Osteocyte (in vitro differentiated cells): Measurements from ENCODE around the gene PBX2. TPM values are rescaled to one million over a fixed set of nuclear protein-coding genes. Genes with fewer than 3 reads are reported as not detected.
"Not testable (repeated sequence)": the region's sequence is repeated elsewhere in the genome, so short reads cannot be mapped to it uniquely, and the experiment has no call there.

Experiments
- DNase-seq: peaks from one replicate; pipeline ENCODE4 v3.0.0; 2021; ENCODE audit warnings: mixed read lengths; ENCODE audit not compliant: unreplicated experiment; ENCODE audit errors: extremely low spot score
- H3K27ac Mint-ChIP-seq: one replicate; pipeline ENCODE4 v1.8.0; 2021; ENCODE audit warnings: mild to moderate bottlenecking, mixed read lengths; ENCODE audit not compliant: unreplicated experiment
- H3K27me3 Mint-ChIP-seq: one replicate; pipeline ENCODE4 v1.8.0; 2021; ENCODE audit warnings: mixed read lengths; ENCODE audit not compliant: unreplicated experiment
- H3K36me3 Mint-ChIP-seq: one replicate; pipeline ENCODE4 v1.8.0; 2021; ENCODE audit warnings: mixed read lengths; ENCODE audit not compliant: unreplicated experiment
- H3K4me1 Mint-ChIP-seq: one replicate; pipeline ENCODE4 v1.8.0; 2021; ENCODE audit warnings: mixed read lengths; ENCODE audit not compliant: unreplicated experiment
- H3K4me3 Mint-ChIP-seq: one replicate; pipeline ENCODE4 v1.8.0; 2021; ENCODE audit warnings: mild to moderate bottlenecking, moderate library complexity, mixed read lengths; ENCODE audit not compliant: unreplicated experiment
- H3K9me3 Mint-ChIP-seq: one replicate; pipeline ENCODE4 v1.8.0; 2021; ENCODE audit warnings: mixed read lengths; ENCODE audit not compliant: unreplicated experiment
- total RNA-seq: library from RNA; stranded (reverse); gene quantifications from 2 replicates; pipeline ENCODE4 v1.2.1, GENCODE V29; 2021
- TF ChIP-seq, protein P1 (sequence below): fragments of 200-600 bp; sonication (generic); IDR thresholded peaks from 2 replicates; pipeline ENCODE4 v1.5.0; 2021; ENCODE audit warnings: antibody characterized with exemption, mild to moderate bottlenecking, moderate library complexity

The PBX2 gene
- total RNA-seq, 1 donor from 2014 or later: 77.1 TPM

DNA sequence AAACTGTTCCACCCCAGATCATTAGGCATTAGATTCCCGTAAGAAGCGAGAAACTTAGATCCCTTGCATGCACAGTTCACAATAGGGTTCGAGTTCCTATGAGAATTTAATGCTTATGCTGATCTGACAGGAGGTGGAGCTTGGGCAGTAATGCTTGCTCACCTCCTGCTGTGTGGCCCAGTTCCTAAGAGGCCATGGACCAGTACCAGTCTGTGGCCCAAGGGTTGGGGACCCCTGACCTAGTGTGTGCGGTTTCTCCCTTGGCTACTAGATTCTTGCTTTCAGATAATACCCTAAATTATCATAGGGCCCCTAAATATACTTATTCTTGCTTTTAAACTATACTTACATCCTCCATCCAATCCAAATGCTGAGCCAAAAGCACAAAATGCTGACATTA, 4.4 kb upstream of the PBX2 start:
- Mint-ChIP-seq H3K4me1 (peaks cover 43% of the 10 kb centered on the region), H3K27me3 (no peaks in the 10 kb centered on the region), H3K27ac (peak overlapping the region; percentile 98), H3K4me3 (no peak overlapping the region), H3K36me3 (no peaks in the 10 kb centered on the region), H3K9me3 (no peaks in the 10 kb centered on the region)
- DNase-seq: no peak
- TF ChIP-seq, protein P1, sequence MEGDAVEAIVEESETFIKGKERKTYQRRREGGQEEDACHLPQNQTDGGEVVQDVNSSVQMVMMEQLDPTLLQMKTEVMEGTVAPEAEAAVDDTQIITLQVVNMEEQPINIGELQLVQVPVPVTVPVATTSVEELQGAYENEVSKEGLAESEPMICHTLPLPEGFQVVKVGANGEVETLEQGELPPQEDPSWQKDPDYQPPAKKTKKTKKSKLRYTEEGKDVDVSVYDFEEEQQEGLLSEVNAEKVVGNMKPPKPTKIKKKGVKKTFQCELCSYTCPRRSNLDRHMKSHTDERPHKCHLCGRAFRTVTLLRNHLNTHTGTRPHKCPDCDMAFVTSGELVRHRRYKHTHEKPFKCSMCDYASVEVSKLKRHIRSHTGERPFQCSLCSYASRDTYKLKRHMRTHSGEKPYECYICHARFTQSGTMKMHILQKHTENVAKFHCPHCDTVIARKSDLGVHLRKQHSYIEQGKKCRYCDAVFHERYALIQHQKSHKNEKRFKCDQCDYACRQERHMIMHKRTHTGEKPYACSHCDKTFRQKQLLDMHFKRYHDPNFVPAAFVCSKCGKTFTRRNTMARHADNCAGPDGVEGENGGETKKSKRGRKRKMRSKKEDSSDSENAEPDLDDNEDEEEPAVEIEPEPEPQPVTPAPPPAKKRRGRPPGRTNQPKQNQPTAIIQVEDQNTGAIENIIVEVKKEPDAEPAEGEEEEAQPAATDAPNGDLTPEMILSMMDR: no peak

DNA sequence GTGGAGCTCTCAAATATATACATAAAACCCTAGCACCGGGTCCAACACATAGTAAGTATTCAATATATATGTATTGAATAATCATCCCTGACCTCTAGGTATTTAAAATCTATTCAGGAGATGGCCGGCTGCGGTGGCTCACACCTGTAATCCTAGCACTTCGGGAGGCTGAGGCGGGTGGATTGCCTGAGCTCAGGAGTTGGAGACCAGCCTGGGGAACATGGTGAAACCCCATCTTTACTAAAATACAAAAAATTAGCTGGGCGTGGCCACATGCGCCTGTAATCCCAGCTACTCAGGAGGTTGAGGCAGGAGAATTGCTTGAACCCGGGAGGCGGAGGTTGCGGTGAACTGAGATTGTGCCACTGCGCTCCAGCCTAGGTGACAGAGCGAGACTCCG, 3.1 kb upstream of the PBX2 start:
- not testable (repeated sequence) for H3K27me3 Mint-ChIP-seq, H3K9me3 Mint-ChIP-seq, DNase-seq, H3K36me3 Mint-ChIP-seq, H3K4me3 Mint-ChIP-seq
- Mint-ChIP-seq H3K4me1 (peaks cover 56% of the 10 kb centered on the region), H3K27ac (peak overlapping the region; percentile 90)

DNA sequence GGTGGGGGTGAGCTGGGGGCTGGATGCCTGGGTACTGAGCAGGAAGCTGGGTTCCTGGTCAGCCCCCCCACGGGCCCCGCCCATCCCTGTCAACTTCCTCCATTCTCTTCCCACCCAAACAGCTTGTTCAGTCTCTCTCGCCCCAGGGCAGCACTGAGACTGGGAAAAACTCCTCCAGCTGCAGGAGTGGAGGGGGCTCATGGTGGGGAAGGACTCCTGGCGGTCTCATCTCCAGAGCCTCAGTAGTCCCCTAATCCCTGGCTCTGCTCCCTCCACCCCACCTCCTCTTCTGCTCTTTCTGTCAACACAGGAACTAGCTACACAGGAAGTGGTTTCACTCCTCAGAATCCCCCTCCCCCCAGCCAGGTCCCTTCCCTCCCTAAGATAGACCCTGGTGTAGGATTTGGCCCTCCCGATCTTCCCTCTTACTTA, 2.6 kb upstream of the PBX2 start, which contains the start of gene GPSM3:
Gene GPSM3 (minus strand): TSS at position 36 of the 432 bp plus-strand sequence. CDS start 130 bp downstream, outside the sequence.
- peak within 1 kb of the TSS; percentile 36 for H3K4me3 Mint-ChIP-seq
- DNase-seq: no peak
- TF ChIP-seq, protein P1: no peak
- H3K9me3 Mint-ChIP-seq: no peaks in the 10 kb centered on the region
- no peaks in the 10 kb centered on the region for H3K27me3 Mint-ChIP-seq
- peaks cover 58% of the 10 kb centered on the region for H3K4me1 Mint-ChIP-seq
- peak within 1 kb of the TSS; percentile 90 for H3K27ac Mint-ChIP-seq
- peaks cover 3% of the 10 kb centered on the region for H3K36me3 Mint-ChIP-seq

DNA sequence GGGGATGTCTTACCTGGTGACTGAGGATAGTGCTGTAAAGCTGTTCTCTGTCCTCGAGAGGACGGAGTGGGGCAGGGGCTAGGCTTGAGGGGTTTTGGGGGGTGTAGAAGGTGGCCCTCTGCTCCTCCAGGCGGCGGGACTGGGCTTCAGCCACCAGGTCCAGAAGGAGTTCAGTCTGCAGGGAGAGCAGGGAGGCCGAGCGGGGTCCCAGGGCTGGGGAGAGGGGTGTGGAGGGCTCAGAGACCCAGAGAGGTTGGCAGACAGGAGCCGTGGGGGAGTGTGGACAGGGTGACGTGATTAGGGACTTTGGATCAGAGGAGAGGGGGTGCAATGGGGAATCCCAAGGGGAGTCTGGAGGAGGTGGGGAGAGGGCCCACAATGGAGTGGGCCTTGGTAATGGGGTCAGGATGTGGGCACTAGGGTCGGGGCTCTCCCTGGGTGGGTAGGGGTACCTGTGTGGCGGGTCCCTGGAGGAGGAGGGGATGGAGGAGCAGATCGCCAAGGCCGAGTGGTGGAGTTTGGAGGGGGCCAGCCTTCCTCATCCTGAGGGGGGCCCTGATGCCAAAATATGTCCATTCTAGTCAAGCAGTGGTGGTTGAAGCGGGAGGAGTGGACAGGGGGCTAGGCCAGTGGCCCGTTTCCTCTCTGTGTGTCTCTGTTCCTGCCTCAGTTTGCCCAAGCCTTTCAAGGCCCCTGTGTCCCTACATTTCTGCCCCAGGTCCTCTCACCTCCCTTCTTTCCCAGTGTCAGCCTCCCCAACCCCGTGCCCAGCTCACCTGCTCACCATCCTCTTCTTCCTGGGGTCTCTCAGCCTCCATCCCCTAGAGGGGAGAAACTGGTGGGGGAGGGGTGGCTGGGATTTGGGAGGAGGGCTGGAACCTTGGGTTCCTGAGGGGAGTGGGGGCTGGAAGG, 1.9 kb upstream of the PBX2 start:
- peak overlapping the region; percentile 36 for H3K4me3 Mint-ChIP-seq
- no peak for DNase-seq
- TF ChIP-seq, protein P1: no peak
- H3K4me1 Mint-ChIP-seq: peaks cover 58% of the 10 kb centered on the region
- no peaks in the 10 kb centered on the region for H3K27me3 Mint-ChIP-seq
- H3K36me3 Mint-ChIP-seq: peaks cover 8% of the 10 kb centered on the region
- peak overlapping the region; percentile 90 for H3K27ac Mint-ChIP-seq
- no peaks in the 10 kb centered on the region for H3K9me3 Mint-ChIP-seq

DNA sequence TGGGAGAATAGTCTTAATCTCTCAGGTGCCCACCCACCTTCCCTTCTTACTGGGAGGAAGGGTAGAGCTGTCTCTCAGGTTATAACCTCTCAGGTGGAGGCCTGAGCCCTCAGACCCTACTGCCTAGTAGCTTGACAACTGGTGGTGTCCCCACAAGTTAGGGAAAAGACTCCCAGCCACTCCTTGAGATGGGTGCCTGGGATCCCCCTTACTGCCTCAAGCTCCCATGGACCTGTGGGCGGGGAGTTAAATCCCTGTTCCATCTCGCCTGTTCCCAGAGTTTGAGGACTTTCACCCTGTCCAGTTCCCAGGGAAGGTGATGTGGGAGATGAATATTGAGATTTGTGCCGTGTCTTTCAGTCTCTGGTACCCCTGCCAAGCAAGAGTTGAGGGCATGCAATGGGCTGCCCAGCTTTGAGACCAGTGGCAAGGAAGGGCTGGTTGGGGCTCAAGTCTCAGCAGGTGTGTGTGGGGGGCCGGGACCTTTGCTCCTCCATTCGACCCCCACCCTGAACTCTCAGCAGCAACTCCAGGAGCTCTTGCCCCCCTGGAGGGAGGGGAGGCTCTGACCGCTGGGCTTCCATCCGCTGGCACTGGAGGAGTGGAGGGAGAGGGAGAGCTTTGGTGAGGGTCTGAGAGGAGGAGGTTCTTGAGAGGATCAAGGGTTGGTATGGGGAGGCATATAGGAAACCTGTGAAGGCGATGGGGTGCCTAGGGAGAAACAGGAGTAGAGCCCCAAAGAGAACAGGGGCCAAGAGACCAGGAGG, 1.1 kb upstream of the PBX2 start:
- peaks cover 15% of the 10 kb centered on the region for H3K36me3 Mint-ChIP-seq
- peak overlapping the region; percentile 90 for H3K27ac Mint-ChIP-seq
- peaks cover 59% of the 10 kb centered on the region for H3K4me1 Mint-ChIP-seq
- no peaks in the 10 kb centered on the region for H3K9me3 Mint-ChIP-seq
- no peak for DNase-seq
- TF ChIP-seq, protein P1: no peak
- no peaks in the 10 kb centered on the region for H3K27me3 Mint-ChIP-seq
- H3K4me3 Mint-ChIP-seq: peak overlapping the region; percentile 36
